Measurements from ENCODE around the gene PDE9A. TPM values are rescaled to one million over a fixed set of nuclear protein-coding genes. Genes with fewer than 3 reads are reported as not detected.

The PDE9A gene
- polyA plus RNA-seq, 1 experiment, result 0.09 TPM

DNA sequence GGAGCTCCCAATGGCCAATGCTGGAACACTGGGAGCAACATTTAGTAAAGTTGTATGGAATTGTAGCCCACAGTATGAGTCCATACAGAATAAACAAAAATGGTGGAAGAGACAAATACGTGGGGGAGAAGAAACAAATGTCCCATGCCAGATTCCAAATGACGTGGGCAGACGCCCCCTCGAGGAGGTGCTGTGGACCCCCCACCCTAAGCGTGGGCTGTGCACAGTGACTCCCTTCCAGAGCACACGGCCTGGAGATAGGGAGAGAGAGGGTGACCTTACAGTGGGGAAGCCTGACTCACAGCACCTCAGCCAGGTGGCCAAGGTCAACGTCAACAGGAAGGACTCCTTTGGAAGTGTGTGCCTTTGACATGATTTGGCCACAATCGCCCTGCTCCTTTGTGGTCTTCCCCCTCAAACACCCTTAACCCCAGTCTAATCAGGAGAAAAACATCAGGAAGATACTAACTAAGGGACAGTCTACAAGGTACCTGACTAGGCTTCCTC, 13.7 kb upstream of the PDE9A start:
- no peak for DNase-seq (ENCODE audit: low read depth)
- no peak overlapping the region for H3K4me3 ChIP-seq (ENCODE audit: low read depth, low read length)
- CTCF ChIA-PET, result interaction anchor here (0.5 kb wide), 1 partner anchor 625 kb away, joined by 3 read pairs; no protein-coding TSS in a partner anchor
- POLR2A ChIA-PET, result no interaction called here
- peaks cover 8% of the 10 kb centered on the region for H3K27me3 ChIP-seq (ENCODE audit: control insufficient read depth, insufficient read depth, low read length)
- no peaks in the 10 kb centered on the region for H3K36me3 ChIP-seq (ENCODE audit: control insufficient read depth, insufficient read depth, low read length)
- TF ChIP-seq, protein P1, sequence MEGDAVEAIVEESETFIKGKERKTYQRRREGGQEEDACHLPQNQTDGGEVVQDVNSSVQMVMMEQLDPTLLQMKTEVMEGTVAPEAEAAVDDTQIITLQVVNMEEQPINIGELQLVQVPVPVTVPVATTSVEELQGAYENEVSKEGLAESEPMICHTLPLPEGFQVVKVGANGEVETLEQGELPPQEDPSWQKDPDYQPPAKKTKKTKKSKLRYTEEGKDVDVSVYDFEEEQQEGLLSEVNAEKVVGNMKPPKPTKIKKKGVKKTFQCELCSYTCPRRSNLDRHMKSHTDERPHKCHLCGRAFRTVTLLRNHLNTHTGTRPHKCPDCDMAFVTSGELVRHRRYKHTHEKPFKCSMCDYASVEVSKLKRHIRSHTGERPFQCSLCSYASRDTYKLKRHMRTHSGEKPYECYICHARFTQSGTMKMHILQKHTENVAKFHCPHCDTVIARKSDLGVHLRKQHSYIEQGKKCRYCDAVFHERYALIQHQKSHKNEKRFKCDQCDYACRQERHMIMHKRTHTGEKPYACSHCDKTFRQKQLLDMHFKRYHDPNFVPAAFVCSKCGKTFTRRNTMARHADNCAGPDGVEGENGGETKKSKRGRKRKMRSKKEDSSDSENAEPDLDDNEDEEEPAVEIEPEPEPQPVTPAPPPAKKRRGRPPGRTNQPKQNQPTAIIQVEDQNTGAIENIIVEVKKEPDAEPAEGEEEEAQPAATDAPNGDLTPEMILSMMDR (IDR thresholded peaks at IDR 0.05; ENCODE audit: insufficient read depth, low read depth, low read length), result no peak

DNA sequence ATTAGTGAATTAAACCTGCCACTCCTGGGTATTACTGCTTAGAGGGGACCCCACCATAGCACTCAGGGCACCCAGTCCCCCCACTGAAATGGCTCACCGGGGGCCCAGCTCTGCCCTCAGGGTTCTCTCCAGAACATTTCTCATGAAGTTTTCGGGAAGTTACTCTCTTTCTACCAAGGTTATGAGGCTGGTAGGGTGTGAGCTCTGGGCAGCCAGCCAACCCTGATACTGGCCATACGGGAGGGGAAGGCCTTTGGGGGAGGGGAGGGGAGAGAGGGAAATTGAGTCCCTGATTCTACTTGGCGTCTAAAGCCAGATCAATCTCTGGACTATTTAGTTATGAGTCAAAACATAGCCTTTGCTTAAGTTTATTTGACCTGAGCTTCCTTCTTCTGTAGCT, 12.9 kb upstream of the PDE9A start:
- POLR2A ChIA-PET, result no interaction called here
- no peaks in the 10 kb centered on the region for H3K36me3 ChIP-seq (ENCODE audit: control insufficient read depth, insufficient read depth, low read length)
- CTCF ChIA-PET, result interaction anchor here (1.2 kb wide), 1 partner anchor 47 kb away, joined by 3 read pairs; no protein-coding TSS in a partner anchor
- TF ChIP-seq, protein P1 (IDR thresholded peaks at IDR 0.05; ENCODE audit: insufficient read depth, low read depth, low read length), result no peak
- H3K27me3 ChIP-seq (ENCODE audit: control insufficient read depth, insufficient read depth, low read length), result peaks cover 8% of the 10 kb centered on the region
- DNase-seq (ENCODE audit: low read depth), result no peak
- H3K4me3 ChIP-seq (ENCODE audit: low read depth, low read length), result no peak overlapping the region

DNA sequence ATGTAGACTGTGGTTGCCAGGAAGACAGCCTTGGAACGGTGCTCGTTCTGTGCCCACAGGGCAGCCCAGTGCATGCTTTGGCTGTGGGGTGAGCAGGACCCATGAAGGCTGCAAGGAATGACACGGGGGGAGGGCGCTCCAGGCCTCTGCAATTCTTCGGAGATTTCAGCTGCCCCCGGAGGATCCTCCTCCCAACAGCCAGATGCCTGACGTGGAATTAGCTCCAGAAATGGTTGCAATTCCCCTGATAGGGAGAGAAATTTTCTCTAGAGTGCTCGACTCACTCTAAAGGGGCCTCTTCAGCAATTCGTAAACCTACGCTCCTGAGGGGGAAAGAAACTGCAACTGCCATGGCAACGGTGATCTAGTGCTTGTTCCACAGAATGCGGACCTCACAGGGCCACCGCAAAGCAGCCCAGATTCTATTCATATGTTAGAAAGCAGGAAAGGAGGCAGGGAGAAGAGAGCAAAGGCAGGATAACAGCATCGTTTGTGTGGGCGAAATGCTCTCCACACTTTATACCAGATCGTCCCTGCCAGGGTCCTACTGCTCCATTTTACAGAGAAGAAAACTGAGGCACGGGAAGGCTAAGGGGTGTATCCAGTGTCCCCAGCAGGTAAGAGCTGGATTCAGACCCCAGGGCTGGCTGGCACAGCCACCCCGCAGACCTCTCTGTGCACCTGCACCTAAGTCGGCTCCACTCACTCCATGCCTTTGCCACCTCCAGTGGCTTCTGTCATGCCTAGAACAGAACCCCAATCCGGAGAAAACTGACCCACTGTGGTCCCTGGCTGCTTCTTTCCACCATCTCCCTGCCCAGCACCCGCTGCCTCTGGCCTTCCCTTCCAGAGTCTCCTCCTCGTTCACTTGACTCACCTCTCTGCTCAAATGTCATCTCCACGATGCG, 11.9 kb upstream of the PDE9A start:
- POLR2A ChIA-PET, result no interaction called here
- peaks cover 8% of the 10 kb centered on the region for H3K27me3 ChIP-seq (ENCODE audit: control insufficient read depth, insufficient read depth, low read length)

DNA sequence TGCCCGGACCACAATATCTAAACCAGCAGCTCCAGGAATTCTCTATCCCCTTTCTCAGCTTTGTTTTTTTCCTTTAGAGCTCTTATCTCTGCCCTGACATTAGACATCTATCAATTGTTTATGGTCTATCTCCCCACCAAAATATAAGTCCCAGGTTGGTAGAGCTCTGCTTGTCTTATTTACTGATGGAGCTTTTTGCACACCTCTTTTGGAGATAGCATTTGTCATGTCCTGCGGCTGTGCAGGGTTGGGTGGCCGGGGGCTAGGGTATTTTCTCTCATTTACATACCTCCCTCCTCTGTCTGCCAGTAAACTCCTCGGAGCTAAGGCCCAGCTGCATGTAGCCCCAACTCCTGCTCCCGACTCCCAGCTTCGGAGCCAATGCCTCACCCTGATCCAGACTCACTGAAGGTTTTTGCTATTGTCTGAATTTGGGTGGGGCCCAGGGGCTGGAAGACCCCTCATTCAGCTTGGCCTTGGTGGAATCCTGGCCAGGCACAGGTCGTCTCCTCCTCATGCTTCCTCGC, 11.1 kb upstream of the PDE9A start:
- Histone ChIP-seq H3K4me3 (ENCODE audit: low read depth, low read length) (no peak overlapping the region), H3K36me3 (ENCODE audit: control insufficient read depth, insufficient read depth, low read length) (no peaks in the 10 kb centered on the region), H3K27me3 (ENCODE audit: control insufficient read depth, insufficient read depth, low read length) (peaks cover 8% of the 10 kb centered on the region)
- TF ChIP-seq, protein P1 (IDR thresholded peaks at IDR 0.05; ENCODE audit: insufficient read depth, low read depth, low read length), result no peak
- ChIA-PET POLR2A (no interaction called here), CTCF (interaction anchor here (1.1 kb wide), 1 partner anchor 9 kb away, joined by 4 read pairs; no protein-coding TSS in a partner anchor)
- no peak for DNase-seq (ENCODE audit: low read depth)

More for the DNA sequence above, 11.9 kb upstream of the PDE9A start:
- TF ChIP-seq, protein P1 (IDR thresholded peaks at IDR 0.05; ENCODE audit: insufficient read depth, low read depth, low read length), result no peak
- Histone ChIP-seq H3K4me3 (ENCODE audit: low read depth, low read length) (no peak overlapping the region), H3K36me3 (ENCODE audit: control insufficient read depth, insufficient read depth, low read length) (no peaks in the 10 kb centered on the region)
- DNase-seq (ENCODE audit: low read depth), result no peak
- CTCF ChIA-PET, result interaction anchor here (0.5 to 1.2 kb wide), 3 partner anchors 10 to 216 kb away, joined by 3 to 4 read pairs (median 3); no protein-coding TSS in a partner anchor
